Activated CD4-positive, alpha-beta T cell treated with anti-CD3 and anti-CD28 coated beads for 4 hours (primary cell): Measurements from ENCODE around the gene TNFRSF4.
A peak's percentile ranks its signal among the peaks of the same experiment; 100 is the strongest.

Source experiments
- DNase-seq, 2 donors: peaks; one replicate each; pipeline ENCODE4 v3.0.0-alpha.2; 2020

The TNFRSF4 gene

GRCh38 chr1:1232208-1232795 is 18.3 kb upstream of the TNFRSF4 start, which contains the start of gene B3GALT6:
Gene B3GALT6 (plus strand): TSS chr1:1232237. CDS start chr1:1232279, 42 bp downstream.
- peak in 1 of 2 donors; percentile 49 for DNase-seq

- peak; percentile 95 to 97 for DNase-seq
Observed at GRCh38 chr1:1231400-1232207, 17.7 kb upstream of the TNFRSF4 start, which contains the start of gene SDF4. Gene SDF4 (minus strand): TSS chr1:1232001. CDS start chr1:1228772, 3,229 bp downstream.

- no peak for DNase-seq
Observed at GRCh38 chr1:1230656-1231399, 16.9 kb upstream of the TNFRSF4 start.

GRCh38 chr1:1229770-1230169 is 15.8 kb upstream of the TNFRSF4 start:
- DNase-seq, result no peak

- no peak for DNase-seq
Observed at GRCh38 chr1:1228596-1229321, 14.8 kb upstream of the TNFRSF4 start.

GRCh38 chr1:1228187-1228586 is 14.2 kb upstream of the TNFRSF4 start:
- no peak for DNase-seq

- no peak for DNase-seq
Observed at GRCh38 chr1:1227386-1227785, 13.4 kb upstream of the TNFRSF4 start.

- no peak for DNase-seq
Observed at GRCh38 chr1:1226566-1227362, 12.8 kb upstream of the TNFRSF4 start.

GRCh38 chr1:1225913-1226312 is 12.0 kb upstream of the TNFRSF4 start:
- no peak for DNase-seq

- DNase-seq, result no peak
Observed at GRCh38 chr1:1225238-1225845, 11.4 kb upstream of the TNFRSF4 start.

GRCh38 chr1:1223891-1224290 is 9.9 kb upstream of the TNFRSF4 start:
- no peak for DNase-seq

GRCh38 chr1:1223321-1223720 is 9.4 kb upstream of the TNFRSF4 start:
- DNase-seq, result no peak

- no peak for DNase-seq
Observed at GRCh38 chr1:1222575-1223225, 8.7 kb upstream of the TNFRSF4 start.

- no peak for DNase-seq
Observed at GRCh38 chr1:1221887-1222574, 8.1 kb upstream of the TNFRSF4 start.

GRCh38 chr1:1220197-1220596 is 6.2 kb upstream of the TNFRSF4 start:
- DNase-seq, result no peak

GRCh38 chr1:1219341-1219740 is 5.4 kb upstream of the TNFRSF4 start:
- DNase-seq, result peak; percentile 75 to 76

GRCh38 chr1:1218524-1219200 is 4.7 kb upstream of the TNFRSF4 start:
- DNase-seq, result no peak

GRCh38 chr1:1217621-1218523 is 3.9 kb upstream of the TNFRSF4 start:
- DNase-seq, result peak; percentile 66 to 67
